Spleen (tissue), 7 donors: Measurements from ENCODE around the gene IGLL5.

Source experiments
- CTCF ChIP-seq, 11 experiments: fragments of 200-600 bp in 7 of 11; fragments of 450-650 bp in 4 of 11; sonication (generic) in 4 of 11; IDR thresholded peaks in 8 of 11; conservative IDR thresholded peaks in 3 of 11; 1 replicate in 7 of 11; 2 replicates in 4 of 11; pipeline versions ENCODE4 v1.4.0 to v1.8.0; 2016 to 2021; ENCODE audit warnings: antibody characterized with exemption in 11 of 11, inconsistent platforms in 4 of 11, mild to moderate bottlenecking in 1 of 11
- POLR2A ChIP-seq, 3 donors: fragments of 450-650 bp; IDR thresholded peaks; one replicate each; pipeline ENCODE4 v1.5.1; 2017; ENCODE audit warnings: antibody characterized with exemption in 3 of 3, mild to moderate bottlenecking in 1 of 3
- POLR2AphosphoS5 ChIP-seq, 3 donors: sonication (generic); formaldehyde crosslinking; IDR thresholded peaks; one replicate each; pipeline ENCODE4 v1.5.1; 2017; ENCODE audit warnings: antibody characterized with exemption in 3 of 3
- donor health status: DM: no; HTN: no; CAD: no; lungs with moderate emphysema.
- donor health status: DM: no; HTN: no; CAD: no.
- donor health status: DM: no; HTN: no; CAD: no.

DNA sequence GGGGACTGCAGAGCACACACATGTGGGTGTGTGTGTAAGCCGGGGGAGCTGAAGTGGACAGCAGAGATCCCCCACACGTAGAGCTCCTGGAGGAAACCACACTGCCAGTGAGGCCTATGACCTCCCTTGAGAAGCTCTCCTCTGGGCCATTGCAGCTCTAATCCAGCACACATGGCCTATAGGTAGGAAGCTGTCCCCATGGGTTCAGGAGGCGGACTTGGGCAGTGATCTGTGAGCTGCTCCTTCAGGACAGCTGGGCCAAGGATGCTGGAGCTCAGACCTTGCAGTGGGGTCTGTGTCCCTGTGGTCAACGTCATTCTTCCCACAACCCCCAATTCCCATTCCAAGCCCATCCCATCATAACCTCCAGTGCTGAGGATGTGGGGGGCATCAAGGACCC, 29.8 kb downstream of the IGLL5 start:
- no peak for TF ChIP-seq CTCF (IDR thresholded peaks at IDR 0.05 in 8 of 11, conservative IDR thresholded peaks at IDR 0.05 in 3 of 11)
- TF ChIP-seq POLR2A (IDR thresholded peaks at IDR 0.05): no peak
- no peak for TF ChIP-seq POLR2AphosphoS5 (IDR thresholded peaks at IDR 0.05)
